D721Med (cell line): ENCODE measurements around the gene SCIN.
"Not testable (repeated sequence)": the region's sequence is repeated elsewhere in the genome, so short reads cannot be mapped to it uniquely, and the experiment has no call there.

Experiments
- DNase-seq: peaks from one replicate; pipeline ENCODE4 v3.0.0; 2011; ENCODE audit warnings: low spot score; ENCODE audit not compliant: insufficient read length
- FAIRE-seq: peaks from 2 replicates; lab custom pipeline; 2011; peaks lifted over from hg19 to GRCh38; lab: Jason Lieb, UNC
- CTCF ChIP-seq: IDR thresholded peaks from 2 replicates; pipeline ENCODE4 v1.5.1; 2012; ENCODE audit warnings: mild to moderate bottlenecking, control low read depth; ENCODE audit not compliant: insufficient read depth; ENCODE audit errors: missing control alignments

SCIN gene

GRCh38 chr7:12554351-12554750, 16.2 kb upstream of the SCIN start:
- TF ChIP-seq CTCF = no peak
- DNase-seq (no peak), FAIRE-seq (no peak)

GRCh38 chr7:12554872-12555271, 15.6 kb upstream of the SCIN start:
- FAIRE-seq (no peak), DNase-seq (no peak)
- no peak for TF ChIP-seq CTCF

GRCh38 chr7:12555695-12556094, 14.8 kb upstream of the SCIN start:
- DNase-seq, FAIRE-seq: not testable (repeated sequence)

GRCh38 chr7:12556139-12556792, 14.3 kb upstream of the SCIN start:
- not testable (repeated sequence) for DNase-seq, FAIRE-seq

GRCh38 chr7:12557282-12557681, 13.2 kb upstream of the SCIN start:
- no peak for DNase-seq
- no peak for TF ChIP-seq CTCF

GRCh38 chr7:12564996-12565764, 5.3 kb upstream of the SCIN start:
- DNase-seq (no peak), FAIRE-seq (no peak)
- TF ChIP-seq CTCF = no peak

More at GRCh38 chr7:12557282-12557681, 13.2 kb upstream of the SCIN start:
- no peak for FAIRE-seq

- no peak for DNase-seq
- no peak for TF ChIP-seq CTCF
- no peak for FAIRE-seq
These were observed 4.6 kb upstream of the SCIN start for GRCh38 chr7:12565873-12566272.

- no peak for TF ChIP-seq CTCF
- DNase-seq (no peak), FAIRE-seq (no peak)
These were observed 3.5 kb upstream of the SCIN start for GRCh38 chr7:12567015-12567414.
